ENCODE results near the gene SRY. TPM values are rescaled to one million over a fixed set of nuclear protein-coding genes. Genes with fewer than 3 reads are reported as not detected.

Gene SRY
- 10 to 100 TPM in 1 of 2 donors, not detected in 1; 14.4 TPM for total RNA-seq
- polyA plus RNA-seq (2013, experiment 1 of 2): 3.7 TPM
- polyA plus RNA-seq (2013, experiment 2 of 2): 3.2 TPM
- long read RNA-seq, experiment 1, transcript SRY-201 (1 exons, 845 nt): major isoform, 6 of 6 reads
- long read RNA-seq, experiment 1, partial matches to known transcripts: 0 of 6 reads
- long read RNA-seq, experiment 1, other reads (novel, unspliced or antisense): 0 of 6 reads
- long read RNA-seq, experiment 2, transcript SRY-201 (1 exons, 845 nt): major isoform, 5 of 5 reads
- long read RNA-seq, experiment 2, partial matches to known transcripts: 0 of 5 reads
- long read RNA-seq, experiment 2, other reads (novel, unspliced or antisense): 0 of 5 reads
- long read RNA-seq, experiment 3: 0 reads
- long read RNA-seq, experiment 4, transcript SRY-201 (1 exons, 845 nt): major isoform, 11 of 11 reads
- long read RNA-seq, experiment 4, partial matches to known transcripts: 0 of 11 reads
- long read RNA-seq, experiment 4, other reads (novel, unspliced or antisense): 0 of 11 reads

DNA sequence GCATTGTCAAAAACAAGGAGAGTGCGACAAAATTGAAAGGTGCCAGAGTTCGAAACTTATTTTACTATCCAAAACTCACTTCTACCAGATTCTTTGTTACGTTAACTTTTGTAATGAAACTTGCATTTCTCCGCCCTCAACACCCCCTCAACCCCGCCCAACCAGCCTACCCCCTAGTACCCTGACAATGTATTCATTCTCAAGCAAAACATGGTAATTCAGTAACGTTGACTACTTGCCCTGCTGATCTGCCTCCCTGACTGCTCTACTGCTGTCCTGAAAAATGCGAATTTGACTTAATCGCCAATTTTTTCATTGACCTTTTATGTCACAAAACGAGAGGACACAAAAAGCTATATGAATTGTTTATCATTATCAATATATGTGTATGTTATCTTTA lies at the start of gene SRY:
Gene SRY (minus strand): TSS at position 83 of the 400 bp plus-strand sequence. CDS start 79 bp downstream, at position 4.
- Histone ChIP-seq H3K4me3 (ENCODE audit: low read length) (peak within 1 kb of the TSS; percentile 88), H3K9me3 (ENCODE audit: control insufficient read depth, low read length) (peaks cover 6% of the 10 kb centered on the region), H3K4me1 (ENCODE audit: control insufficient read depth, insufficient read depth, low read length) (no peaks in the 10 kb centered on the region), H3K9ac (ENCODE audit: extremely low read depth, low read length, poor library complexity, severe bottlenecking) (peak within 1 kb of the TSS; percentile 54), H3K27ac (ENCODE audit: low read depth, low read length) (no peak within 1 kb of the TSS), H3K27me3 (ENCODE audit: control insufficient read depth, insufficient read depth, low read length, poor library complexity, severe bottlenecking) (peaks cover 7% of the 10 kb centered on the region), H3K36me3 (ENCODE audit: control insufficient read depth, insufficient read depth, low read length) (no peaks in the 10 kb centered on the region)
- TF ChIP-seq, protein P1, sequence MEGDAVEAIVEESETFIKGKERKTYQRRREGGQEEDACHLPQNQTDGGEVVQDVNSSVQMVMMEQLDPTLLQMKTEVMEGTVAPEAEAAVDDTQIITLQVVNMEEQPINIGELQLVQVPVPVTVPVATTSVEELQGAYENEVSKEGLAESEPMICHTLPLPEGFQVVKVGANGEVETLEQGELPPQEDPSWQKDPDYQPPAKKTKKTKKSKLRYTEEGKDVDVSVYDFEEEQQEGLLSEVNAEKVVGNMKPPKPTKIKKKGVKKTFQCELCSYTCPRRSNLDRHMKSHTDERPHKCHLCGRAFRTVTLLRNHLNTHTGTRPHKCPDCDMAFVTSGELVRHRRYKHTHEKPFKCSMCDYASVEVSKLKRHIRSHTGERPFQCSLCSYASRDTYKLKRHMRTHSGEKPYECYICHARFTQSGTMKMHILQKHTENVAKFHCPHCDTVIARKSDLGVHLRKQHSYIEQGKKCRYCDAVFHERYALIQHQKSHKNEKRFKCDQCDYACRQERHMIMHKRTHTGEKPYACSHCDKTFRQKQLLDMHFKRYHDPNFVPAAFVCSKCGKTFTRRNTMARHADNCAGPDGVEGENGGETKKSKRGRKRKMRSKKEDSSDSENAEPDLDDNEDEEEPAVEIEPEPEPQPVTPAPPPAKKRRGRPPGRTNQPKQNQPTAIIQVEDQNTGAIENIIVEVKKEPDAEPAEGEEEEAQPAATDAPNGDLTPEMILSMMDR (conservative IDR thresholded peaks at IDR 0.05): no peak
- DNase-seq: no peak
- no peak within 1 kb of the TSS for H3K4me3 Mint-ChIP-seq
- no peaks in the 10 kb centered on the region for H3K4me1 Mint-ChIP-seq
- no peak within 1 kb of the TSS for H3K27ac Mint-ChIP-seq
- 0 to 6% methylated on average over 1 to 8 of the region's 9 CpGs for WGBS, 2 experiments (ENCODE audit: insufficient coverage in 1 of 2, insufficient read length in 1 of 2)
- H3K27me3 Mint-ChIP-seq (ENCODE audit: insufficient read depth): no peaks in the 10 kb centered on the region
- H3K9me3 Mint-ChIP-seq: no peaks in the 10 kb centered on the region
- H3K36me3 Mint-ChIP-seq (ENCODE audit: low read depth): no peaks in the 10 kb centered on the region

DNA sequence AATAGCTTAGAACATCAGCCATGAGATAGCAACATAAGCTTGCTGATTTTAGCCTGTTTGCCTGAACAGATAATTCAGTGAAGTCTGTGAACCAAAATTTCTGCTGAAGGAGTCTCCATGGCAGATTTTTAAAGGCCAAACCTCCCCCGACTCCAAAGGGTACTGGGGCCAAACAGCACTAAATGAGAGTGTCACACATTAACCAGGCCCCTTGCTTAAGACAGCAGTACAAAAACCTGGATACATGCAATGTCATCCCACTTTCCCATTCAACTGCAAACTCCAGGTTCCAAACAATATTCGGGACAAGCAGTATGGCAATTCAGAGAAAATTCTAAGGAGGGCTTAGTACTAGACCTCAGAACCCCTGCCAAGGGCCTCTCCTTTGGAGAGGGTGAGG lies 49.6 kb upstream of the SRY start:
- Histone ChIP-seq H3K4me1 (ENCODE audit: control insufficient read depth, insufficient read depth, low read length) (peaks cover 7% of the 10 kb centered on the region), H3K4me3 (ENCODE audit: low read length) (no peak overlapping the region), H3K27ac (ENCODE audit: low read depth, low read length) (no peak overlapping the region), H3K9ac (ENCODE audit: extremely low read depth, low read length, poor library complexity, severe bottlenecking) (no peak overlapping the region), H3K9me3 (ENCODE audit: control insufficient read depth, low read length) (no peaks in the 10 kb centered on the region), H3K27me3 (ENCODE audit: control insufficient read depth, insufficient read depth, low read length, poor library complexity, severe bottlenecking) (no peaks in the 10 kb centered on the region), H3K36me3 (ENCODE audit: control insufficient read depth, insufficient read depth, low read length) (no peaks in the 10 kb centered on the region)
- DNase-seq: no peak
- no peaks in the 10 kb centered on the region for H3K27me3 Mint-ChIP-seq (ENCODE audit: insufficient read depth)
- WGBS, 2 experiments (ENCODE audit: insufficient coverage in 1 of 2, insufficient read length in 1 of 2): 92% methylated on average over 2 of the region's 2 CpGs; no CpG with 5 or more reads in 1 of the 2 experiments
- H3K4me1 Mint-ChIP-seq: no peaks in the 10 kb centered on the region
- no peaks in the 10 kb centered on the region for H3K36me3 Mint-ChIP-seq (ENCODE audit: low read depth)
- no peak overlapping the region for H3K4me3 Mint-ChIP-seq
- TF ChIP-seq, protein P1 (conservative IDR thresholded peaks at IDR 0.05): no peak
- no peak overlapping the region for H3K27ac Mint-ChIP-seq
- no peaks in the 10 kb centered on the region for H3K9me3 Mint-ChIP-seq

DNA sequence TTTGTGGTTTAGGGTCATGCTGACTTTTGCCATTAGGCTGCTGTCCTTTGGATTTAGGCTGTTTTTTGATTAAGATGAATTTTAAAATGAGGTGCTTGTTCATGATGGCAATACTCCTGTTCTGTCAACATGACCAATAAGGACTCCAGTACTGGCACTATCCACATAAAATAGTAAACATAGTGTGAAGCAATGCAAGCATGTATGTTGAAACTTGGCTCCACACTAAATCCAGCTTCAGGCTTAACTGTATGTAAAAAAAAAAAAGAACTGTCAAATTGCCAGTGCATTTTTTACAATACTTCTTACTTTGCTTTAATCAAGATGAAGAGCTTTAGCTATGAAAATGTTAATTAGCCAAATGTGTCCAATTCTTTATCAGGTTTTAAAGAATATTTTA lies 47.7 kb upstream of the SRY start:
- Histone ChIP-seq H3K27ac (ENCODE audit: low read depth, low read length) (no peak overlapping the region), H3K9me3 (ENCODE audit: control insufficient read depth, low read length) (no peaks in the 10 kb centered on the region), H3K4me3 (ENCODE audit: low read length) (no peak overlapping the region), H3K9ac (ENCODE audit: extremely low read depth, low read length, poor library complexity, severe bottlenecking) (peak overlapping the region; percentile 8), H3K4me1 (ENCODE audit: control insufficient read depth, insufficient read depth, low read length) (peaks cover 7% of the 10 kb centered on the region), H3K36me3 (ENCODE audit: control insufficient read depth, insufficient read depth, low read length) (no peaks in the 10 kb centered on the region), H3K27me3 (ENCODE audit: control insufficient read depth, insufficient read depth, low read length, poor library complexity, severe bottlenecking) (no peaks in the 10 kb centered on the region)
- H3K27me3 Mint-ChIP-seq (ENCODE audit: insufficient read depth): no peaks in the 10 kb centered on the region
- H3K9me3 Mint-ChIP-seq: no peaks in the 10 kb centered on the region
- DNase-seq: no peak
- H3K36me3 Mint-ChIP-seq (ENCODE audit: low read depth): no peaks in the 10 kb centered on the region
- H3K4me1 Mint-ChIP-seq: no peaks in the 10 kb centered on the region
- TF ChIP-seq, protein P1 (conservative IDR thresholded peaks at IDR 0.05): no peak
- H3K4me3 Mint-ChIP-seq: no peak overlapping the region
- no peak overlapping the region for H3K27ac Mint-ChIP-seq
